H1 (cell line): ENCODE data around the gene ACOT11. TPM values are rescaled to one million over a fixed set of nuclear protein-coding genes. Genes with fewer than 3 reads are reported as not detected.

Experiments used
- CTCF ChIA-PET: fragments of 300-600 bp; sonication (Branson Sonifier 250); formaldehyde crosslinking; loops from one replicate; lab custom pipeline; 2021; ENCODE audit not compliant: partially characterized antibody; lab: Charles Lee
- POLR2A ChIA-PET: fragments of 300-600 bp; sonication (Branson Sonifier 250); formaldehyde crosslinking; loops from one replicate; lab custom pipeline; 2021; ENCODE audit warnings: inconsistent platforms; ENCODE audit not compliant: partially characterized antibody; lab: Charles Lee
- DNase-seq, 2 experiments: peaks; one replicate each; pipeline versions ENCODE4 v3.0.0 to v3.0.0-alpha.2; 2010 to 2022; ENCODE audit warnings: low spot score in 2 of 2, low read depth in 1 of 2, mixed read lengths in 1 of 2
- FAIRE-seq: peaks from 2 replicates; lab custom pipeline; 2011; peaks lifted over from hg19 to GRCh38; lab: Jason Lieb, UNC
- H2AFZ ChIP-seq: 2 replicates; pipeline ENCODE4 v1.8.1; 2012; ENCODE audit warnings: low read length, inconsistent platforms
- H2AK5ac ChIP-seq: 2 replicates; pipeline ENCODE4 v1.6.1; 2013; ENCODE audit warnings: low read depth, low read length
- H2BK120ac ChIP-seq: replicated peaks from 2 replicates; pipeline ENCODE3; 2013; ENCODE audit warnings: low read depth, low read length, inconsistent platforms
- H2BK12ac ChIP-seq: 2 replicates; pipeline ENCODE4 v1.6.1; 2013; ENCODE audit warnings: low read depth, low read length
- H2BK15ac ChIP-seq: 2 replicates; pipeline ENCODE4 v1.6.1; 2013; ENCODE audit warnings: low read length
- H2BK20ac ChIP-seq: 2 replicates; pipeline ENCODE4 v1.6.1; 2013; ENCODE audit warnings: low read length
- H2BK5ac ChIP-seq: 2 replicates; pipeline ENCODE4 v1.6.1; 2013; ENCODE audit warnings: low read depth, low read length
- H3K14ac ChIP-seq: 2 replicates; pipeline ENCODE4 v1.6.1; 2013; ENCODE audit warnings: inconsistent platforms; ENCODE audit not compliant: insufficient read length
- H3K18ac ChIP-seq: 2 replicates; pipeline ENCODE4 v1.6.1; 2013; ENCODE audit warnings: low read length; ENCODE audit errors: extremely low read depth
- H3K23ac ChIP-seq: 2 replicates; pipeline ENCODE4 v1.6.1; 2013; ENCODE audit warnings: inconsistent platforms; ENCODE audit not compliant: insufficient read length
- H3K23me2 ChIP-seq: 2 replicates; pipeline ENCODE4 v1.6.1; 2013; ENCODE audit warnings: low read depth, low read length
- H3K27ac ChIP-seq: 2 replicates; pipeline ENCODE4 v1.6.1; 2011; ENCODE audit warnings: low read depth, low read length, inconsistent platforms
- H3K27me3 ChIP-seq, 4 experiments: replicated peaks in 1 of 4; 1 replicate in 1 of 4; 2 replicates in 3 of 4; pipeline versions ENCODE4 v1.6.1 to v1.8.1; 2011 to 2013; ENCODE audit warnings: low read length in 3 of 4, mild to moderate bottlenecking in 3 of 4, inconsistent platforms in 2 of 4, mixed read lengths in 2 of 4, moderate library complexity in 1 of 4; ENCODE audit not compliant: control insufficient read depth in 3 of 4, insufficient read depth in 3 of 4; ENCODE audit errors: extremely low read depth in 1 of 4
- H3K36me3 ChIP-seq, 4 experiments: 2 replicates each; pipeline versions ENCODE4 v1.6.1 to v1.8.1; 2011 to 2013; ENCODE audit warnings: mild to moderate bottlenecking in 4 of 4, low read length in 3 of 4, moderate library complexity in 2 of 4, control low read depth in 1 of 4, inconsistent platforms in 1 of 4; ENCODE audit not compliant: insufficient read depth in 4 of 4, control insufficient read depth in 2 of 4
- H3K4ac ChIP-seq: replicated peaks from 2 replicates; pipeline ENCODE3; 2013; ENCODE audit warnings: low read length, low read depth, mixed read lengths, inconsistent platforms; ENCODE audit not compliant: insufficient read length
- H3K4me1 ChIP-seq, 4 experiments: replicated peaks in 1 of 4; 1 replicate in 1 of 4; 2 replicates in 3 of 4; pipeline versions ENCODE4 v1.6.1 to v1.8.1; 2011 to 2013; ENCODE audit warnings: low read length in 3 of 4, inconsistent platforms in 2 of 4, mixed read lengths in 1 of 4; ENCODE audit not compliant: insufficient read depth in 4 of 4, control insufficient read depth in 3 of 4
- H3K4me2 ChIP-seq, 2 experiments: 2 replicates each; pipeline versions ENCODE4 v1.6.1 to v1.8.1; 2011 to 2013; ENCODE audit warnings: low read depth in 2 of 2, low read length in 2 of 2, control low read depth in 1 of 2, inconsistent platforms in 1 of 2, mild to moderate bottlenecking in 1 of 2; ENCODE audit not compliant: insufficient read depth in 1 of 2
- H3K4me3 ChIP-seq, 4 experiments: fragments of 200-600, 300-600 bp in 1 of 4; sonication (generic), shearing (Covaris generic), sonication (Bioruptor Twin) in 1 of 4; 2 replicates each; pipeline versions ENCODE4 v1.5.1 to v1.8.1; 2011 to 2016; ENCODE audit warnings: low read length in 4 of 4, low read depth in 3 of 4, control low read depth in 2 of 4, inconsistent platforms in 2 of 4, mild to moderate bottlenecking in 2 of 4, mixed read lengths in 1 of 4, moderate library complexity in 1 of 4; ENCODE audit not compliant: insufficient read depth in 2 of 4; ENCODE audit errors: extremely low read depth in 1 of 4
- H3K56ac ChIP-seq: replicated peaks from 2 replicates; pipeline ENCODE3; 2013; ENCODE audit warnings: low read depth, mild to moderate bottlenecking, mixed read lengths, low read length, inconsistent platforms; ENCODE audit not compliant: insufficient read length
- H3K79me1 ChIP-seq: 2 replicates; pipeline ENCODE4 v1.6.1; 2013; ENCODE audit warnings: low read depth, low read length, control low read depth
- H3K79me2 ChIP-seq, 2 experiments: 2 replicates each; pipeline versions ENCODE4 v1.6.1 to v1.8.1; 2012 to 2013; ENCODE audit warnings: low read length in 2 of 2, mild to moderate bottlenecking in 2 of 2, inconsistent platforms in 1 of 2; ENCODE audit not compliant: insufficient read depth in 2 of 2, control insufficient read depth in 1 of 2
- H3K9ac ChIP-seq, 4 experiments: replicated peaks in 1 of 4; 1 replicate in 1 of 4; 2 replicates in 3 of 4; pipeline versions ENCODE4 v1.6.1 to v1.8.1; 2011 to 2013; ENCODE audit warnings: low read depth in 3 of 4, low read length in 3 of 4, control low read depth in 2 of 4, mild to moderate bottlenecking in 2 of 4, moderate library complexity in 2 of 4, inconsistent platforms in 1 of 4; ENCODE audit errors: extremely low read depth in 1 of 4
- H3K9me3 ChIP-seq, 2 experiments: 2 replicates each; pipeline versions ENCODE4 v1.6.1 to v1.8.1; 2012 to 2013; ENCODE audit warnings: mild to moderate bottlenecking in 2 of 2, moderate library complexity in 2 of 2, control low read depth in 1 of 2, inconsistent platforms in 1 of 2, low read depth in 1 of 2, low read length in 1 of 2, mixed read lengths in 1 of 2; ENCODE audit not compliant: insufficient read depth in 2 of 2
- H4K20me1 ChIP-seq, 2 experiments: replicated peaks in 1 of 2; 2 replicates each; pipeline versions ENCODE3 to v1.8.1; 2011 to 2013; ENCODE audit warnings: inconsistent platforms in 2 of 2, low read length in 2 of 2, mild to moderate bottlenecking in 1 of 2; ENCODE audit not compliant: insufficient read depth in 2 of 2, control insufficient read depth in 1 of 2
- H4K5ac ChIP-seq: 2 replicates; pipeline ENCODE4 v1.6.1; 2013; ENCODE audit warnings: low read length, low read depth, mixed read lengths, inconsistent platforms; ENCODE audit not compliant: insufficient read length
- H4K8ac ChIP-seq: 2 replicates; pipeline ENCODE4 v1.8.0; 2013; ENCODE audit warnings: mild to moderate bottlenecking, moderate library complexity, low read length, inconsistent platforms; ENCODE audit not compliant: insufficient read depth; ENCODE audit errors: extremely low read depth
- H4K91ac ChIP-seq: replicated peaks from 2 replicates; pipeline ENCODE3; 2013; ENCODE audit warnings: low read length, mixed read lengths, inconsistent platforms; ENCODE audit not compliant: insufficient read length
- ASH2L ChIP-seq: fragments of 200-600, 300-600 bp; sonication (generic); IDR thresholded peaks from one replicate; pipeline ENCODE4 v1.7.1; 2017; ENCODE audit warnings: low read length
- WGBS, 2 experiments: shearing (Covaris generic) in 1 of 2; methylation state at CpG; one replicate each; pipeline versions ENCODE4 v1.1.6 to v1.1.7; 2013 to 2015; ENCODE audit warnings: low lambda C conversion rate in 2 of 2, mixed read lengths in 2 of 2, inconsistent platforms in 1 of 2, low coverage in 1 of 2, missing lambda C conversion rate in 1 of 2; ENCODE audit not compliant: insufficient replicate concordance in 2 of 2, insufficient coverage in 1 of 2, insufficient read length in 1 of 2; ENCODE audit errors: extremely low coverage in 1 of 2, missing lambda C conversion rate in 1 of 2; 5-methylcytosine and 5-hydroxymethylcytosine counted together
- polyA plus RNA-seq, 7 experiments: library from polyadenylated mRNA; depleted of rRNA in 3 of 7; stranded (reverse) in 5 of 7; unstranded in 2 of 7; fragments of >200 nt in 5 of 7; fragments of 200-250 nt in 2 of 7; gene quantifications; 1 replicate in 5 of 7; 2 replicates in 1 of 7; 4 replicates in 1 of 7; pipeline versions ENCODE4 v1.2.1 to v1.2.3, GENCODE V29; 2011 to 2013; ENCODE audit warnings: missing spikeins in 2 of 7, mixed read lengths in 2 of 7
- total RNA-seq: library from RNA; stranded (reverse); fragmentation: NEBNext Ultra II Directional; extraction: Animal tissue kit (Norgen Biotek cat#: 25700); gene quantifications from 2 replicates; pipeline ENCODE4 v1.2.1, GENCODE V29; 2021

ACOT11 gene
- total and polyA plus RNA-seq, 2 of the 8 experiments (the other 6 are each of a cell fraction or from before 2014, with no cell fraction given), result 3.8 to 4.5 TPM

- H3K4me2 ChIP-seq, result no peak overlapping the region
- no peak overlapping the region for H3K4ac ChIP-seq
- no peak overlapping the region for H3K9ac ChIP-seq
- H4K91ac ChIP-seq, result no peak overlapping the region
- no peak overlapping the region for H2BK20ac ChIP-seq
- no peak overlapping the region for H3K18ac ChIP-seq
- H3K27ac ChIP-seq, result no peak overlapping the region
- no peaks in the 10 kb centered on the region for H4K20me1 ChIP-seq
- WGBS, 2 experiments, result 85% methylated on average over 5 of the region's 5 CpGs; no CpG with 5 or more reads in 1 of the 2 experiments
- H4K8ac ChIP-seq, result no peak overlapping the region
- FAIRE-seq, result no peak
- ChIA-PET POLR2A (no interaction called here), CTCF (interaction anchor here (0.7 to 2.2 kb wide), 3 partner anchors 8 to 471 kb away, joined by 3 to 8 read pairs (median 4); no protein-coding TSS in a partner anchor)
- no peaks in the 10 kb centered on the region; a peak in 1 of 4 replicates for H3K9me3 ChIP-seq
- H2BK120ac ChIP-seq, result no peak overlapping the region
- no peak overlapping the region for H2AFZ ChIP-seq
- no peaks in the 10 kb centered on the region for H3K36me3 ChIP-seq
- H3K23ac ChIP-seq, result no peak overlapping the region
- no peak overlapping the region for H2BK15ac ChIP-seq
- H2AK5ac ChIP-seq, result no peak overlapping the region
- H3K79me1 ChIP-seq, result no peaks in the 10 kb centered on the region
- no peak for DNase-seq
- no peaks in the 10 kb centered on the region for H3K79me2 ChIP-seq
- no peak overlapping the region for H3K56ac ChIP-seq
- H3K4me3 ChIP-seq, result no peak overlapping the region
- no peaks in the 10 kb centered on the region for H3K23me2 ChIP-seq
- H4K5ac ChIP-seq, result no peak overlapping the region
- H2BK5ac ChIP-seq, result no peak overlapping the region
- 0 out of 7 replicates have a peak, but pooled peaks cover 0 to 2% (median 0%) of the 10 kb centered on the region in 4 experiments for H3K4me1 ChIP-seq
- no peak overlapping the region for H2BK12ac ChIP-seq
- no peak overlapping the region for H3K14ac ChIP-seq
- peaks cover 0 to 3% (median 0%) of the 10 kb centered on the region in 4 experiments; a peak in 3 of 7 replicates for H3K27me3 ChIP-seq
- no peak for TF ChIP-seq ASH2L
Observed at GRCh38 chr1:54649130-54649898, 101.3 kb downstream of the ACOT11 start.
